GM13976 (cell line): ENCODE measurements around the gene MARCHF2.

Experiments used
- DNase-seq: peaks from one replicate; pipeline ENCODE4 v3.0.0; 2012; ENCODE audit warnings: low spot score
- in situ Hi-C: fragments of 300-500 bp; cut with MboI; formaldehyde crosslinking; loops from one replicate; pipeline ENCODE4 v1.12.0; 2022; ENCODE audit warnings: low sequenced_read_pairs, mixed read lengths, inconsistent platforms; ENCODE audit not compliant: unreplicated experiment
- TF ChIP-seq, protein P1 (sequence below): IDR thresholded peaks from 2 replicates; pipeline ENCODE4 v1.5.1; 2012; ENCODE audit warnings: borderline replicate concordance, mild to moderate bottlenecking; ENCODE audit not compliant: insufficient read depth; ENCODE audit errors: extremely low read depth, missing control alignments, control extremely low read depth

The MARCHF2 gene

DNA sequence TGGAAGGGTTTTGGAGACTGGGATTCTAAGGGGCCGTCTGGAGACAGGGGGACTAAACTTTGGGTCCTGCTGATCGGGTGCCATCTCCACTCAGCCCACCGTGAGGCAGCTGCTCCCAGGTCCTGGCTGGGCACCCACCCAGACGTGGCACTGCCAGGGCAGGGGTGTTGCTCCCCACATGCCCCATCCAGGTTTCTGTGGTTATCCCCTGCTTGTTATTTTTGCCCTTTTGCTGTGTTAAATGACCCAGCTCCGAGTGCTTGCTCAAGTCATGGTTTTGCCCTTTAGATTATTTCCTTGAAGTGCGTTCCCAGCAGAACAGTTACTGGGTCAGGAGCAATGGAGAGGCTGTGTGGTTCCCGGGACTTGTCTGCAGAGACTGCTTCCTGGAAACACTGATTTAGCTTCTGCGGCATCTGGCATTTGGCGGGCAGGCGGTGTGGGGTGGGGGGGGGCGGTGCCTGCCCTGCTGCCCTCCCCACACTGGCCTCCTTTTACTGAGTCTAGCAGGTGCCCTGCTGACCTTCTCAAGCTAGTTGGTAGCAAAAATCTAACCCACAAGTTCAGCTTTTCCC lies 21.0 kb upstream of the MARCHF2 start:
- no peak for DNase-seq
- TF ChIP-seq, protein P1, sequence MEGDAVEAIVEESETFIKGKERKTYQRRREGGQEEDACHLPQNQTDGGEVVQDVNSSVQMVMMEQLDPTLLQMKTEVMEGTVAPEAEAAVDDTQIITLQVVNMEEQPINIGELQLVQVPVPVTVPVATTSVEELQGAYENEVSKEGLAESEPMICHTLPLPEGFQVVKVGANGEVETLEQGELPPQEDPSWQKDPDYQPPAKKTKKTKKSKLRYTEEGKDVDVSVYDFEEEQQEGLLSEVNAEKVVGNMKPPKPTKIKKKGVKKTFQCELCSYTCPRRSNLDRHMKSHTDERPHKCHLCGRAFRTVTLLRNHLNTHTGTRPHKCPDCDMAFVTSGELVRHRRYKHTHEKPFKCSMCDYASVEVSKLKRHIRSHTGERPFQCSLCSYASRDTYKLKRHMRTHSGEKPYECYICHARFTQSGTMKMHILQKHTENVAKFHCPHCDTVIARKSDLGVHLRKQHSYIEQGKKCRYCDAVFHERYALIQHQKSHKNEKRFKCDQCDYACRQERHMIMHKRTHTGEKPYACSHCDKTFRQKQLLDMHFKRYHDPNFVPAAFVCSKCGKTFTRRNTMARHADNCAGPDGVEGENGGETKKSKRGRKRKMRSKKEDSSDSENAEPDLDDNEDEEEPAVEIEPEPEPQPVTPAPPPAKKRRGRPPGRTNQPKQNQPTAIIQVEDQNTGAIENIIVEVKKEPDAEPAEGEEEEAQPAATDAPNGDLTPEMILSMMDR = no peak
- in situ Hi-C loops = no loop called here

DNA sequence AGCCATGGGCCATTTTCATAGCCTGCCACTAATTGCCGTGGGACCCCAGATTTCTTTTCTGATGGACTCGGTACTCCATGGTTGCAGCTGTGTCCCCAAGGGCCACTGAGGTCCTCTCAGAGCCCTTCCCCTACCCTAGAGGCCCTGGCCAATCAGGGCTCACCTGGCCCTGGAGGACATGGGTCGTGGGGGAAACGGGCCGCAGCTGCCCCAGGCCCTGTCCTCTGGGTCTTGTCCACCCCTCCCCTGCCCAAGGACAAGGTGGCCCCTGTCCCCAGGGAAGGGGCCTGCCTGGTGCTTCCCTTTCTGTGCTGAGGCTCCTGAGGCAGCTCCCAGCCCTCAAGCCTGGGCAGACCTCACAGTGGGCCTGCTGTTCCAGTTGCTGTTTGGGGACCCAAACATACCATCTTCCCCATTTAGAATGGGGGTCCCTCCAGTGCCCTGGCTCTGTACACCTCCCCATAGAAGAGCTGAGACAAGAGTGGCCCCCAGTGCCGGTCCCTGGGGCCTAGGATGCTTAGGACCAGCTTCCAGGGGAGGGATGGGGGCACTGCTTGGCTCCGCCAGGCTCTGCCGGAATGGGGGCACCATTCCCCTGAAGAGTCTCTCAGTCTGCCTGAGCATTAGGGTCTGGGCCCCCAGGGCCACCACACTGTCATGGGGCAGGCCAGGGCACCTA lies 19.8 kb upstream of the MARCHF2 start:
- no peak for DNase-seq
- TF ChIP-seq, protein P1 = no peak
- in situ Hi-C loops = no loop called here

GRCh38 chr19:8393871-8394250 lies 19.2 kb upstream of the MARCHF2 start:
- in situ Hi-C loops = no loop called here
- DNase-seq = no peak
- TF ChIP-seq, protein P1 = no peak

DNA sequence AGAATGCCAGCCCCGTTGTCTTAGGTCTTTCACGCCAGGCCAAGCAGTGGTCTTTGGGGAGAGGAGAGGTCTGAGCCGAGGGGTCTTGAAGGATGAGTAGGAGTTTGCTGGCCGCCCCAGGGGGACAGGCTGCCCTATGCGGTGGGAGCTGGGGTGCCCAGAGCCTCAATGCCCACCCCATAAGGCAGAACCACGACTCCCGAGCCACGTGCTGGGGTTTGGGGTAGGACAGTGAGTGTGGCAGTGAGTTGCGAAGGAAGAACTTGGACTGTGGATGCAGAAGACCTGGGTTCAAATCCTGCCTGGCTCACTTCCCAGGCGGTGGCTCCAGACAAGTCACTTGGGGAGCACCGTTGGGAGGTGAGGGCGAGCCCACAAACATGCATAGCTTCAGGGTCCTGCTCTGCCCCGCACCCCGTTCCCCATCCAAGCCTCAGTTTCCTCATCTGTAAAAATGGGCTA lies 17.5 kb upstream of the MARCHF2 start:
- DNase-seq = no peak
- in situ Hi-C loops = no loop called here
- TF ChIP-seq, protein P1 = no peak

DNA sequence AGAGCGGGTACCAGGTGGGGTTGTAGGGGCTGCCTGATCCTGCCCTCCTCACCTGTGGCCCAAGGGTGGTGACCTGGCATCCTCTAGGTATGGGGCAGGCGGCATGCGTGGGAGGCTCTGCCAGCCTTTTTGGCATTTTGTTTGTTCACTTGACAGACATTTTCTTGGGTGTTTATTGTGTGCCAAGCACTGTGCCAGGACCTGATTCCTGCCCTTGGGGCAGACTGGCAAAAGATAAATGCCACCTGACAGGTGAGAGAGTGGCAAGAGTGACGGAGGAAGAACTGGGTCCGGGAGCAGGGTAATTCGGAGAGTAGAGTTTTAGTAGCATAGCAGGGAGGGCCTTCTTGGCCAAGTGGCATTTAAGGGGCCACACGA lies 16.9 kb upstream of the MARCHF2 start:
- TF ChIP-seq, protein P1 = no peak
- in situ Hi-C loops = no loop called here
- DNase-seq = no peak

GRCh38 chr19:8396563-8397203 lies 16.4 kb upstream of the MARCHF2 start:
- TF ChIP-seq, protein P1 = peak; percentile 64
- in situ Hi-C loops = no loop called here
- DNase-seq = peak; percentile 89
